Limb (tissue), 2 donors: Measurements from ENCODE around the gene CARD19.
A peak's percentile ranks its signal among the peaks of the same experiment; 100 is the strongest.

ENCODE experiments used
- DNase-seq, 2 donors: peaks; one replicate each; pipeline ENCODE4 v3.0.0-alpha.2; 2016; ENCODE audit errors: extremely low spot score in 2 of 2

The CARD19 gene

GRCh38 chr9:93117924-93118862 lies 22.2 kb downstream of the CARD19 start:
- DNase-seq = no peak

- peak in 1 of 2 donors; percentile 27 for DNase-seq
These were observed 23.1 kb downstream of the CARD19 start for GRCh38 chr9:93118863-93119702.

- DNase-seq = no peak
These were observed 23.6 kb downstream of the CARD19 start for GRCh38 chr9:93119703-93119952.

GRCh38 chr9:93119953-93120845 lies 24.2 kb downstream of the CARD19 start:
- peak in 1 of 2 donors; percentile 46 for DNase-seq

- DNase-seq = no peak
These were observed 24.9 kb downstream of the CARD19 start for GRCh38 chr9:93120846-93121315.

- peak in 1 of 2 donors; percentile 25 for DNase-seq
These were observed 25.6 kb downstream of the CARD19 start for GRCh38 chr9:93121316-93122241.

- no peak for DNase-seq
These were observed 26.8 kb downstream of the CARD19 start for GRCh38 chr9:93122721-93123221.

- DNase-seq = no peak
These were observed 27.7 kb downstream of the CARD19 start for GRCh38 chr9:93123561-93124283.

GRCh38 chr9:93124793-93125192 lies 28.8 kb downstream of the CARD19 start:
- DNase-seq = no peak

GRCh38 chr9:93125331-93125894 lies 29.4 kb downstream of the CARD19 start:
- DNase-seq = no peak

- DNase-seq = peak in 1 of 2 donors; percentile 38
These were observed 30.2 kb downstream of the CARD19 start for GRCh38 chr9:93126151-93126781.

- peak; percentile 66 to 76 for DNase-seq
These were observed 30.9 kb downstream of the CARD19 start for GRCh38 chr9:93126825-93127368.

GRCh38 chr9:93127395-93127911 lies 31.4 kb downstream of the CARD19 start:
- DNase-seq = peak in 1 of 2 donors; percentile 53

GRCh38 chr9:93128011-93128714 lies 32.1 kb downstream of the CARD19 start:
- DNase-seq = no peak

GRCh38 chr9:93128715-93129224 lies 32.8 kb downstream of the CARD19 start:
- no peak for DNase-seq

- no peak for DNase-seq
These were observed 33.3 kb downstream of the CARD19 start for GRCh38 chr9:93129286-93129685.
